ENCODE measurements around the gene MACC1. TPM values are rescaled to one million over a fixed set of nuclear protein-coding genes. Genes with fewer than 3 reads are reported as not detected.

The MACC1 gene
- under 1 TPM; under 0.01 TPM for total RNA-seq

GRCh38 chr7:20217193-20217948, at the start of gene MACC1:
Gene MACC1, minus strand, starts transcription at chr7:20217384. Its CDS starts 55,522 bp downstream, at chr7:20161862.

Other genes starting within 250 kb of the MACC1 start
- 100 to 1,000 TPM; 244 to 351 TPM for gene ITGB8, start 113.5 kb upstream of the MACC1 start, total RNA-seq